CD1c-positive myeloid dendritic cell (primary cell): ENCODE measurements around the gene GRIP1.

Experiments used
- DNase-seq: peaks from one replicate; pipeline ENCODE4 v3.0.0-alpha.2; 2016; ENCODE audit errors: extremely low spot score

The GRIP1 gene

GRCh38 chr12:66321435-66321834 is 357.4 kb downstream of the GRIP1 start:
- DNase-seq, result peak; percentile 65

- DNase-seq, result no peak
These were observed 357.9 kb downstream of the GRIP1 start for GRCh38 chr12:66320996-66321395.

GRCh38 chr12:66319266-66319954 is 359.5 kb downstream of the GRIP1 start:
- DNase-seq, result no peak

- no peak for DNase-seq
These were observed 364.6 kb downstream of the GRIP1 start for GRCh38 chr12:66314278-66314677.

GRCh38 chr12:66312189-66312588 is 366.7 kb downstream of the GRIP1 start:
- DNase-seq, result no peak

- DNase-seq, result no peak
These were observed 369.3 kb downstream of the GRIP1 start for GRCh38 chr12:66309606-66310005.

- no peak for DNase-seq
These were observed 374.5 kb downstream of the GRIP1 start for GRCh38 chr12:66304296-66304900.

GRCh38 chr12:66303316-66303804 is 375.5 kb downstream of the GRIP1 start:
- peak; percentile 21 for DNase-seq

GRCh38 chr12:66302827-66303169 is 376.1 kb downstream of the GRIP1 start:
- no peak for DNase-seq

- peak; percentile 98 for DNase-seq
These were observed 376.7 kb downstream of the GRIP1 start, which contains the start of gene HELB for GRCh38 chr12:66301944-66302826. TSS of gene HELB (plus strand) at chr12:66302493. CDS start at chr12:66302604, 111 bp downstream.

- DNase-seq, result no peak
These were observed 381.0 kb downstream of the GRIP1 start for GRCh38 chr12:66297923-66298322.
